MM.1S (cell line): ENCODE data around the gene KDM4F.
"Not testable (repeated sequence)": the region's sequence is repeated elsewhere in the genome, so short reads cannot be mapped to it uniquely, and the experiment has no call there.

Experiments
- CTCF ChIP-seq: fragments of 300-600 bp; sonication (generic); IDR thresholded peaks from 2 replicates; pipeline ENCODE4 v1.5.1; 2016; ENCODE audit warnings: antibody characterized with exemption, low read length, mixed read lengths
- EZH2 ChIP-seq: fragments of 300-600 bp; sonication (generic); optimal IDR thresholded peaks from 2 replicates; pipeline ENCODE3; 2017; ENCODE audit warnings: low read depth, mild to moderate bottlenecking, antibody characterized with exemption, low read length, mixed read lengths
- EZH2phosphoT487 ChIP-seq: fragments of 300-600 bp; sonication (generic); IDR thresholded peaks from 2 replicates; pipeline ENCODE4 v1.6.1; 2018; ENCODE audit warnings: antibody characterized with exemption, low read length

GRCh38 chr11:95049122-95049521 is at the start of gene KDM4F:
- not testable (repeated sequence) for TF ChIP-seq EZH2, CTCF, EZH2phosphoT487
